ENCODE results near the gene COL24A1. TPM values are rescaled to one million over a fixed set of nuclear protein-coding genes. Genes with fewer than 3 reads are reported as not detected.

Gene COL24A1
- polyA plus RNA-seq, 1 donor (not counting 4 experiments of a cell fraction or from before 2014, with no cell fraction given), result not detected

DNA sequence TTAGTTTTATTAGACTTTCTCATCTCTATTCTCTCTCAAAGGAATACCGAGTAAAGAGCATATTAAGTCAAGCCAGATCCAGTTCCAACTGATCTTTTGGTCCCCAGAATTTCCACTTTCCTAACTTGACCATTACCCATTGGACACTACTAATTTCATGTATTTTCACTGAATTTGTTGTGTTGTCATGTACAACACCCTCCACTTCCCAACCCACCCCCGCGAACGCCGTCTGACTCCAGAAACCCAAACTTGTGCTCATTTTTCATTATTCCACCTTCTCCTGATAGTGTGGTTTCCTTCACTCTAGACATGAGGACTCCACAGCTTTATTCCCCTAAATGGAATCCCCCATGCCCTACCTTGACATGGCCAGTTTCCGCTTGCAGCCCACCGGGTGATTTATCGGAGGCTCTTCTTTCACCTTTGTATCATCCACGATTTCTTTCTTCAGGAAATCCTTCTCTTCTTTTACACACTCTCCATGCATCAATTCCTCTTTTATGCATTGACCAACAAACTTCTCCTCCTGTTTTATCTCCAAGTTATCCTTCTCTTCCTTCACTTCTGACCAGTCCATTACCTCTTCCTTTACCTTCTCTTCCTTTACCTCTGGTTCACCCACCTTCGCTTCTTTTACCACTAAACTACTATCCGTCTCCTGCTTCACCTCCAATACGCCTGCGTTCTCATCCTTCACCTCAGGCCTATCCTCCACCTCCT, 449.1 kb downstream of the COL24A1 start:
- no peak for DNase-seq (ENCODE audit: low read depth, low spot score)

GRCh38 chr1:85705940-85706339, 450.6 kb downstream of the COL24A1 start:
- no peak for DNase-seq (ENCODE audit: low read depth, low spot score)
- Histone ChIP-seq H3K9ac (ENCODE audit: control insufficient read depth, extremely low read depth, insufficient read depth, low read length) (no peak overlapping the region), H4K20me1 (ENCODE audit: control insufficient read depth, extremely low read depth, insufficient read depth, low read length) (no peaks in the 10 kb centered on the region), H3K4me1 (ENCODE audit: control insufficient read depth, extremely low read depth, insufficient read depth, low read length) (peaks cover 8% of the 10 kb centered on the region), H3K4me3 (ENCODE audit: control insufficient read depth in 2 of 3, extremely low read depth in 1 of 3, insufficient read depth in 2 of 3, low read depth in 1 of 3, low read length in 3 of 3) (no peak overlapping the region), H3K9me3 (ENCODE audit: control insufficient read depth, low read depth, low read length) (no peaks in the 10 kb centered on the region), H3K36me3 (ENCODE audit: control insufficient read depth in 2 of 2, extremely low read depth in 1 of 2, insufficient read depth in 2 of 2, low read length in 2 of 2) (peaks cover 12 to 13% of the 10 kb centered on the region in 2 experiments), H3K9me1 (ENCODE audit: control insufficient read depth, extremely low read depth, insufficient read depth, low read length) (no peaks in the 10 kb centered on the region), H2AFZ (ENCODE audit: control insufficient read depth, low read length) (no peak overlapping the region), H3K79me2 (ENCODE audit: control insufficient read depth, insufficient read depth, low read length) (peaks cover 59% of the 10 kb centered on the region), H3K4me2 (ENCODE audit: control insufficient read depth, extremely low read depth, insufficient read depth, low read depth, low read length) (no peak overlapping the region), H3K27me3 (ENCODE audit: control insufficient read depth, extremely low read depth, insufficient read depth, low read length) (no peaks in the 10 kb centered on the region), H3K27ac (ENCODE audit: control insufficient read depth, insufficient read depth, low read length) (no peak overlapping the region)
- dilution Hi-C loops (cut with MboI; ENCODE audit: extremely low pct_ligation_motif_present, low sequenced_read_pairs), result no loop called here
- no peak for FAIRE-seq
- no peak for TF ChIP-seq EZH2 (IDR thresholded peaks at IDR 0.05; ENCODE audit: low read length)
- no peak for TF ChIP-seq CTCF (optimal IDR thresholded peaks at IDR 0.05 in 1 of 3, IDR thresholded peaks at IDR 0.05 in 1 of 3, conservative IDR thresholded peaks at IDR 0.05 in 1 of 3; ENCODE audit: extremely low read depth in 1 of 3, insufficient read depth in 2 of 3, low read length in 3 of 3)

More for the DNA sequence above, 449.1 kb downstream of the COL24A1 start:
- Histone ChIP-seq H3K9me1 (ENCODE audit: control insufficient read depth, extremely low read depth, insufficient read depth, low read length) (no peaks in the 10 kb centered on the region), H3K4me2 (ENCODE audit: control insufficient read depth, extremely low read depth, insufficient read depth, low read depth, low read length) (peak overlapping the region; percentile 81), H2AFZ (ENCODE audit: control insufficient read depth, low read length) (peak overlapping the region; percentile 96), H3K79me2 (ENCODE audit: control insufficient read depth, insufficient read depth, low read length) (peaks cover 53% of the 10 kb centered on the region), H3K4me3 (ENCODE audit: control insufficient read depth in 2 of 3, extremely low read depth in 1 of 3, insufficient read depth in 2 of 3, low read depth in 1 of 3, low read length in 3 of 3) (peak overlapping the region; percentile 74 to 96 (median 84)), H3K27ac (ENCODE audit: control insufficient read depth, insufficient read depth, low read length) (peak overlapping the region; percentile 66), H3K9me3 (ENCODE audit: control insufficient read depth, low read depth, low read length) (no peaks in the 10 kb centered on the region), H3K4me1 (ENCODE audit: control insufficient read depth, extremely low read depth, insufficient read depth, low read length) (peaks cover 8% of the 10 kb centered on the region), H3K27me3 (ENCODE audit: control insufficient read depth, extremely low read depth, insufficient read depth, low read length) (no peaks in the 10 kb centered on the region), H3K36me3 (ENCODE audit: control insufficient read depth in 2 of 2, extremely low read depth in 1 of 2, insufficient read depth in 2 of 2, low read length in 2 of 2) (peaks cover 7% of the 10 kb centered on the region in 2 experiments), H3K9ac (ENCODE audit: control insufficient read depth, extremely low read depth, insufficient read depth, low read length) (peak overlapping the region; percentile 84), H4K20me1 (ENCODE audit: control insufficient read depth, extremely low read depth, insufficient read depth, low read length) (no peaks in the 10 kb centered on the region)
- peak; percentile 17 for FAIRE-seq
- TF ChIP-seq CTCF (optimal IDR thresholded peaks at IDR 0.05 in 1 of 3, IDR thresholded peaks at IDR 0.05 in 1 of 3, conservative IDR thresholded peaks at IDR 0.05 in 1 of 3; ENCODE audit: extremely low read depth in 1 of 3, insufficient read depth in 2 of 3, low read length in 3 of 3) (no peak), EZH2 (IDR thresholded peaks at IDR 0.05; ENCODE audit: low read length) (no peak)
- dilution Hi-C loops (cut with MboI; ENCODE audit: extremely low pct_ligation_motif_present, low sequenced_read_pairs), result no loop called here

Measured in keratinocyte (primary cell).